ENCODE measurements around the gene FMNL2.

FMNL2 gene

DNA sequence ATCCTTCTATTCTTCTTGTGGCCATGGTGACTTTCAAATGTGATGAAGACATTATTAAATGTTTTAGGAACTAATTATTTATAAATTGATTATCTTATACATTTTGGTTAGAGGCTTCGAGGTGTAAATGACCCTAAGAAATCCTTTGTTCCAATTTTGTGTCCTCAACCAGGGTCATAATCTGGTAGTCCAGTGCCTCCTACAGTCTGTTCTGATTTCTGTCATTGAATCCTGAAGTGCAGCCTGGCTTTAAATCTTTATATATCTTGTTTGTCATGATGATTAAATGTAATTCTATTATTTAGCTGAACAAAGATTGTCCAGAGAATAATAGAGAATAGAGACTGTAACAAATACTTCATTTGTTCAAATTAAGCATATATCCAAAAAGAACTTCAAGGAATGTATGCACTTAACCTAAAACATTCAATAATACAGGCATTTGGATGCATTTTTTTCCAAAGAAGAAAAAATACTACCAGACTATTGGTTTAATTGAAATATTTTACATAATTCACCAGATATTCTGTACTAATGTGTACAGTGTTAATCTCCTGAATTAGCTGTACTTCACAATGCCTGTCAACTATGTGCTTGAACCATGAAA is 292.5 kb downstream of the FMNL2 start:
- FAIRE-seq: peak; percentile 41
- DNase-seq (ENCODE audit: insufficient read length, low spot score): no peak
- TF ChIP-seq, protein P1, sequence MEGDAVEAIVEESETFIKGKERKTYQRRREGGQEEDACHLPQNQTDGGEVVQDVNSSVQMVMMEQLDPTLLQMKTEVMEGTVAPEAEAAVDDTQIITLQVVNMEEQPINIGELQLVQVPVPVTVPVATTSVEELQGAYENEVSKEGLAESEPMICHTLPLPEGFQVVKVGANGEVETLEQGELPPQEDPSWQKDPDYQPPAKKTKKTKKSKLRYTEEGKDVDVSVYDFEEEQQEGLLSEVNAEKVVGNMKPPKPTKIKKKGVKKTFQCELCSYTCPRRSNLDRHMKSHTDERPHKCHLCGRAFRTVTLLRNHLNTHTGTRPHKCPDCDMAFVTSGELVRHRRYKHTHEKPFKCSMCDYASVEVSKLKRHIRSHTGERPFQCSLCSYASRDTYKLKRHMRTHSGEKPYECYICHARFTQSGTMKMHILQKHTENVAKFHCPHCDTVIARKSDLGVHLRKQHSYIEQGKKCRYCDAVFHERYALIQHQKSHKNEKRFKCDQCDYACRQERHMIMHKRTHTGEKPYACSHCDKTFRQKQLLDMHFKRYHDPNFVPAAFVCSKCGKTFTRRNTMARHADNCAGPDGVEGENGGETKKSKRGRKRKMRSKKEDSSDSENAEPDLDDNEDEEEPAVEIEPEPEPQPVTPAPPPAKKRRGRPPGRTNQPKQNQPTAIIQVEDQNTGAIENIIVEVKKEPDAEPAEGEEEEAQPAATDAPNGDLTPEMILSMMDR (IDR thresholded peaks at IDR 0.05; ENCODE audit: insufficient read depth, missing control alignments): peak; percentile 72

DNA sequence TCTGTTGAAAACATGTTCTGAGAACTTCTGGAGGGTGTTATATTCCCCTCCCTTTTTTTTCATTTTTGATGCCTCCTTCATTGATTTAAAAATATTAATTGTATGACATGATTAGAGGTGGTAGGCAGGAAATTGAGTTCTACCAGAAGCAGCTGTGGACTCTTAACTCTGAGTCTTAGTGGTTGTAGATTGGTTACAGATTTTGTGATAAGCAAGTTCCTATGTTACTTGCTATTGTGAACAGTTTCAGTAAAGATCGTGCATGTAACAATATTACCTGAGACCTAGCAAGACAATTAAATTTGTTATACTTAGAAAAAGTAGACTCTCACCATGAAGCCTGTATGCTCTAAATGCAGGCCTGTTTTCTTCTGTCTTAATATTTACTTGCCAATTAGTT is 294.2 kb downstream of the FMNL2 start:
- FAIRE-seq (no peak), DNase-seq (ENCODE audit: insufficient read length, low spot score) (no peak)
- TF ChIP-seq, protein P1 (IDR thresholded peaks at IDR 0.05; ENCODE audit: insufficient read depth, missing control alignments): no peak

DNA sequence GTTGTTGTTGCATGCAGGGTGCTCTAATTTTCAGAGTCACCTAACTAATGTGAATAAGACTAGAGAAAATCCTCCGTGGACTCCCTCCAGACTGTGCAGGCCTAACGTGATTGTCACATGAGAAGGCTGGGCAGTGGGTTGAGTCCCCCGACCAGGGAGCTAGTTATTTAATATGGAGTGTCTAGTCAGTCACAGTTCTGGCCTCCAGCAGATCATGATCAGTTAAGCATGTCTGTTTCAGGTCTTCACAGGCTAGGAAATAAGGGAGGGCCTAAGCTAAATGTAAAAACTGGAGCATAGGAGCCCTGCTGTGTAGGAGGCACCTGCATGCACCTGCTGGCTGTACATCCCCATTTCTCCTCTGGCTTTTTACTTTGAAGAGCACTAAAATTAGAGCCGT is 295.5 kb downstream of the FMNL2 start:
- TF ChIP-seq, protein P1 (IDR thresholded peaks at IDR 0.05; ENCODE audit: insufficient read depth, missing control alignments): no peak
- FAIRE-seq (no peak), DNase-seq (ENCODE audit: insufficient read length, low spot score) (no peak)

DNA sequence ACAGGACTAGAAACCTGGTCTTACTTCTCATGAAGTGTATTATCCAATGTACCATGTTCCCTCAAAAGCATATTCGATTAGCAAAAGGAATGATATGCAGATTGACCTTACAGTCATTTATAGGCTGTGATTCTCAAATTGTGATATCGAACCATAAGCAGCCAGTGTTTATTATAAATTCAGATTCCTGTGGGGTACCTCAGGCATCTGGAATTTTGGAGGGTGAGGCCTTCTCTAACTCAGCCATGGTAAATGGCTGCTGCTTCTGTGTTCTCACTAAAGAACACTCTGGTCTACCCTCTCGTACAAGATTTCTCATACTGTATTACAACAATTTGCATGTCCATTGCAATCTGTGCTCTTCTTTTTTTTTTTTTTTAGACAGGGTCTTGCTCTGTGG is 297.8 kb downstream of the FMNL2 start:
- FAIRE-seq: no peak
- TF ChIP-seq, protein P1 (IDR thresholded peaks at IDR 0.05; ENCODE audit: insufficient read depth, missing control alignments): no peak
- DNase-seq (ENCODE audit: insufficient read length, low spot score): no peak

DNA sequence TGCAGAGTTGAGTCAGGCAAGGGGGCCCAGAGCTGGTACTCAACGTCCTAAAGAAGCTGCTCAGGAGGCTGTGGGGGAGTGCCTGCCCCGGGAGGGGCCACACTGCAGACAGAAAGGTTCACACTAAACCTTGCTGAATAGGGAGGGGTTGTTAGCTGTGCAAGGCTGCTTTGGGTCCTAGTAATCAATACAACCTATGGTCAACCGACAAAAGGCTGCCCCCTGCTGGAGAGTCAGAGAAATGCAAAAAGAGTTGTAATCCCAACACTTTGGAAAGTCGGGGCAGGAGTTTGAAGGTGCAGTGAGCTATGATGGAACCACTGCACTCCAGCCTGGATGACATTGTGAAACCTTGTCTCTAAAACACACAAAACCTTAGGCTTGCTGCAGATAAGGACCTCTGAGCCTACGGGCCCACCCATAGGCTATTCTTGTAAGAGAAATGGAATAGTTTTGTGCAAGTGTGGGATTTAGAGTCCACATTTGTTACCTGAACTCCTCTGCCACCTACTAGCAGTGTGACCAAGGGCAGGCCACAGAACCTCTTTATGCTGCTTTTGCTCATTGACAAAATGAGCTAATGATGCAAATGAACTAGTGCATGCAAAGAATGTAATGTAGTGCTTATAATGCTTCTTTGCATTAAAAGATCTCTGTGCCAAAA is 300.8 kb downstream of the FMNL2 start:
- TF ChIP-seq, protein P1 (IDR thresholded peaks at IDR 0.05; ENCODE audit: insufficient read depth, missing control alignments): peak; percentile 80
- peak; percentile 42 for DNase-seq (ENCODE audit: insufficient read length, low spot score)
- FAIRE-seq: no peak

DNA sequence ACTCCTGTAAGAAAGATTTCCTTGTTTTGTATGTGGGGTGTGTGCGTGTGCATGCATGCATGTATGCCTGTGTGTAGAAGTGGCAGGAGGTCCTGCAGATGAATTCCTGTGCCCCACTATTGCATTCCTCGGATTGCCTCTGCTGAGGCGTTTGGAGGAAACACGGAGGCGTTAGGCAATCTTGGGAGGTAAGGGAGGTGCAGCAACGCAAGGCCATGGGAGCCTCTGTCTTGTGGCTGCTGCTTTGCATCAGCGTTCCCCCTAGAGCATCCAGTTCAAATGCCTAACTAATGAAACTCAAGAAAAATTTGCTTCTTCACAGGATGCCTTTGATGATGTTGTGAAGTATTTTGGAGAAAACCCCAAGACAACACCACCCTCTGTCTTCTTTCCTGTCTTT is 302.3 kb downstream of the FMNL2 start:
- DNase-seq (ENCODE audit: insufficient read length, low spot score) (no peak), FAIRE-seq (no peak)
- TF ChIP-seq, protein P1 (IDR thresholded peaks at IDR 0.05; ENCODE audit: insufficient read depth, missing control alignments): no peak

DNA sequence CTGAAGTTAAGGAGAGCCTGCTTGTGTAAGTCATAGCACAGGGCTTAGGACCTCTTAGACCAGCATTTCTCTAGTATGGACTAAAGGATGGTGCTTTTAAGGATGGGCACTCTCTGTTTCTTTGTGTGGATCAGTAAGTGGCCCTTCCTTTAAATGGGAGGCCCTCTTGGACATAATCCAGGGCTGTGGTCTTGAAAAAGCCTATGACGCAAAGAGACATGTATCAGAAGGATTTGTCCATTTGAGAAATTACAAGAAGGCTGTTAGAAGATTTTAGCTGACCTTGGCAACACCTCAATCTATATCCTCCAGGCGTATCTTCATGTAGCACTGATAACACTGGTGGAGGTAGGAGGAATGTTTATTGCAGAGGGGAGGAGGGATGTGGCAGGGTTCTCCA is 303.1 kb downstream of the FMNL2 start:
- TF ChIP-seq, protein P1 (IDR thresholded peaks at IDR 0.05; ENCODE audit: insufficient read depth, missing control alignments): no peak
- DNase-seq (ENCODE audit: insufficient read length, low spot score) (no peak), FAIRE-seq (no peak)
